Gastroesophageal sphincter (tissue), 4 donors: ENCODE measurements around the gene CBLIF. TPM values are rescaled to one million over a fixed set of nuclear protein-coding genes. Genes with fewer than 3 reads are reported as not detected.
"Not testable (repeated sequence)": the region's sequence is repeated elsewhere in the genome, so short reads cannot be mapped to it uniquely, and the experiment has no call there.

Experiments used
- ATAC-seq: fragments of 150-250 bp; one replicate; pipeline ENCODE4 v1.9.1; 2016; ENCODE audit warnings: mild to moderate bottlenecking, moderate library complexity
- H3K27ac ChIP-seq, 4 donors: fragments of 200-600 bp; sonication (generic) in 3 of 4; 1 replicate in 3 of 4; 2 replicates in 1 of 4; pipeline ENCODE4 v1.5.1; 2016 to 2019
- H3K27me3 ChIP-seq: fragments of 200-600 bp; sonication (generic); one replicate; pipeline ENCODE4 v1.5.1; 2019
- H3K36me3 ChIP-seq, 2 donors: fragments of 200-600 bp; sonication (generic); one replicate each; pipeline ENCODE4 v1.5.1; 2019; ENCODE audit warnings: control low read depth in 1 of 2
- H3K4me1 ChIP-seq, 3 donors: fragments of 200-600 bp; sonication (generic); 1 replicate in 2 of 3; 2 replicates in 1 of 3; pipeline ENCODE4 v1.5.1; 2016 to 2019; ENCODE audit warnings: control low read depth in 2 of 3
- H3K4me3 ChIP-seq, 2 donors: fragments of 200-600 bp; sonication (generic); one replicate each; pipeline ENCODE4 v1.5.1; 2019; ENCODE audit warnings: mild to moderate bottlenecking in 1 of 2, moderate library complexity in 1 of 2
- H3K9me3 ChIP-seq, 3 donors: fragments of 200-600 bp; sonication (generic); one replicate each; pipeline ENCODE4 v1.5.1; 2017 to 2019; ENCODE audit warnings: control low read depth in 2 of 3
- CTCF ChIP-seq, 4 experiments: fragments of 200-600 bp in 2 of 4; fragments of 450-650 bp in 2 of 4; sonication (generic) in 1 of 4; IDR thresholded peaks; one replicate each; pipeline ENCODE4 v1.5.1; 2017 to 2019; ENCODE audit warnings: antibody characterized with exemption in 4 of 4, mild to moderate bottlenecking in 2 of 4, moderate library complexity in 2 of 4
- EP300 ChIP-seq: sonication (generic); formaldehyde crosslinking; IDR thresholded peaks from one replicate; pipeline ENCODE4 v1.6.1; 2017; ENCODE audit warnings: antibody characterized with exemption, mild to moderate bottlenecking
- POLR2A ChIP-seq, 2 donors: fragments of 450-650 bp; IDR thresholded peaks; one replicate each; pipeline ENCODE4 v1.6.1; 2017; ENCODE audit warnings: antibody characterized with exemption in 2 of 2, mild to moderate bottlenecking in 2 of 2, moderate library complexity in 1 of 2
- POLR2AphosphoS5 ChIP-seq: sonication (generic); formaldehyde crosslinking; IDR thresholded peaks from one replicate; pipeline ENCODE4 v1.6.1; 2017; ENCODE audit warnings: antibody characterized with exemption
- WGBS, 2 donors: methylation state at CpG; one replicate each; pipeline ENCODE4 v1.1.5; 2018; ENCODE audit warnings: low coverage in 1 of 2; 5-methylcytosine and 5-hydroxymethylcytosine counted together
- total RNA-seq, 4 donors: library from RNA; depleted of rRNA; stranded (reverse); fragments of >200 nt; gene quantifications; one replicate each; pipeline ENCODE4 v1.1.0, GENCODE V29; 2016

CBLIF gene
- total RNA-seq, 4 donors from 2014 or later: not detected

- no peaks in the 10 kb centered on the region for H3K9me3 ChIP-seq
- no peaks in the 10 kb centered on the region for H3K4me1 ChIP-seq
- H3K27ac ChIP-seq: no peak overlapping the region
- 65 to 67% methylated on average over 3 of the region's 3 CpGs for WGBS, 2 donors
- H3K36me3 ChIP-seq: no peaks in the 10 kb centered on the region
- no peak for TF ChIP-seq EP300
- TF ChIP-seq POLR2AphosphoS5: no peak
- TF ChIP-seq CTCF (IDR thresholded peaks at IDR 0.05): no peak
- no peak for TF ChIP-seq POLR2A (IDR thresholded peaks at IDR 0.05)
- peaks cover 3% of the 10 kb centered on the region for H3K27me3 ChIP-seq
- ATAC-seq: no peak
- H3K4me3 ChIP-seq: no peak overlapping the region
Observed at GRCh38 chr11:59862252-59862651, 17.0 kb upstream of the CBLIF start.

GRCh38 chr11:59859673-59860072 lies 14.4 kb upstream of the CBLIF start:
- no peak for ATAC-seq
- H3K4me3 ChIP-seq: no peak overlapping the region
- H3K27me3 ChIP-seq: peaks cover 2% of the 10 kb centered on the region
- no peak overlapping the region for H3K27ac ChIP-seq
- no peaks in the 10 kb centered on the region for H3K36me3 ChIP-seq
- no peaks in the 10 kb centered on the region for H3K4me1 ChIP-seq
- no peaks in the 10 kb centered on the region for H3K9me3 ChIP-seq
- TF ChIP-seq POLR2AphosphoS5 (no peak), EP300 (no peak), CTCF (IDR thresholded peaks at IDR 0.05) (no peak), POLR2A (IDR thresholded peaks at IDR 0.05) (no peak)

- no peaks in the 10 kb centered on the region for H3K9me3 ChIP-seq
- H3K27ac ChIP-seq: no peak overlapping the region
- H3K27me3 ChIP-seq: no peaks in the 10 kb centered on the region
- no peaks in the 10 kb centered on the region for H3K4me1 ChIP-seq
- TF ChIP-seq POLR2AphosphoS5 (no peak), EP300 (no peak), POLR2A (IDR thresholded peaks at IDR 0.05) (no peak), CTCF (IDR thresholded peaks at IDR 0.05) (no peak)
- H3K4me3 ChIP-seq: no peak overlapping the region
- no peak for ATAC-seq
- no peaks in the 10 kb centered on the region for H3K36me3 ChIP-seq
- WGBS, 2 donors: 65 to 66% methylated on average over 10 of the region's 10 CpGs
Observed at GRCh38 chr11:59857439-59858434, 12.4 kb upstream of the CBLIF start.

GRCh38 chr11:59854871-59855270 lies 9.6 kb upstream of the CBLIF start:
- Histone ChIP-seq H3K27ac (no peak overlapping the region), H3K4me3 (no peak overlapping the region), H3K4me1 (no peaks in the 10 kb centered on the region), H3K27me3 (no peaks in the 10 kb centered on the region), H3K36me3 (no peaks in the 10 kb centered on the region), H3K9me3 (no peaks in the 10 kb centered on the region)
- 52 to 60% methylated on average over 2 of the region's 2 CpGs for WGBS, 2 donors
- TF ChIP-seq POLR2AphosphoS5: no peak
- TF ChIP-seq CTCF (IDR thresholded peaks at IDR 0.05): no peak
- no peak for TF ChIP-seq POLR2A (IDR thresholded peaks at IDR 0.05)
- TF ChIP-seq EP300: no peak
- no peak for ATAC-seq

- not testable (repeated sequence) for H3K9me3 ChIP-seq, ATAC-seq, H3K27me3 ChIP-seq, H3K27ac ChIP-seq, H3K36me3 ChIP-seq, H3K4me1 ChIP-seq, H3K4me3 ChIP-seq
- WGBS, 2 donors: 86 to 89% methylated on average over 5 of the region's 5 CpGs
Observed at GRCh38 chr11:59851416-59851815, 6.1 kb upstream of the CBLIF start.

GRCh38 chr11:59849551-59849950 lies 4.3 kb upstream of the CBLIF start:
- H3K27ac ChIP-seq, ATAC-seq: not testable (repeated sequence)

More at GRCh38 chr11:59849551-59849950, 4.3 kb upstream of the CBLIF start:
- 74 to 100% methylated on average over 2 of the region's 2 CpGs for WGBS, 2 donors
- H3K27me3 ChIP-seq, H3K4me3 ChIP-seq, H3K4me1 ChIP-seq, H3K9me3 ChIP-seq, H3K36me3 ChIP-seq: not testable (repeated sequence)
